HepG2 (cell line): Measurements from ENCODE around the gene NOX3. TPM values are rescaled to one million over a fixed set of nuclear protein-coding genes. Genes with fewer than 3 reads are reported as not detected.

Source experiments
- CCAR2 ChIP-seq: fragments of 200-400 bp; formaldehyde crosslinking; optimal IDR thresholded peaks from 2 replicates; pipeline ENCODE3; 2018; ENCODE audit warnings: low read depth, mild to moderate bottlenecking, low read length, moderate library complexity
- HNRNPH1 ChIP-seq: fragments of 200-400 bp; formaldehyde crosslinking; optimal IDR thresholded peaks from 2 replicates; pipeline ENCODE3; 2017; ENCODE audit warnings: mild to moderate bottlenecking, low read depth, low read length
- MED8 ChIP-seq: sonication (generic); formaldehyde crosslinking; IDR thresholded peaks from 2 replicates; pipeline ENCODE4 v1.8.1; 2023; ENCODE audit warnings: mild to moderate bottlenecking, missing genetic modification reagents; ENCODE audit not compliant: insufficient replicate concordance
- MLLT10 ChIP-seq: sonication (generic); formaldehyde crosslinking; IDR thresholded peaks from 2 replicates; pipeline ENCODE4 v1.4.0; 2020; ENCODE audit warnings: missing genetic modification reagents
- SPEN ChIP-seq: sonication (generic); formaldehyde crosslinking; IDR thresholded peaks from 2 replicates; pipeline ENCODE4 v1.5.1; 2020; ENCODE audit warnings: low read depth, mild to moderate bottlenecking, missing genetic modification reagents
- STAG1 ChIP-seq: sonication (generic); formaldehyde crosslinking; IDR thresholded peaks from 2 replicates; pipeline ENCODE4 v1.4.0; 2020; ENCODE audit warnings: missing genetic modification reagents
- ZFP37 ChIP-seq: sonication (generic); formaldehyde crosslinking; IDR thresholded peaks from 2 replicates; pipeline ENCODE4 v1.4.0; 2020; ENCODE audit warnings: missing genetic modification reagents, borderline replicate concordance
- ZNF577 ChIP-seq: sonication (generic); formaldehyde crosslinking; IDR thresholded peaks from 2 replicates; pipeline ENCODE4 v1.4.0; 2020; ENCODE audit warnings: mild to moderate bottlenecking, low read depth, missing genetic modification reagents, borderline replicate concordance
- ZSCAN9 ChIP-seq: IDR thresholded peaks from 2 replicates; pipeline ENCODE4 v1.6.1; 2016; ENCODE audit warnings: borderline replicate concordance
- polyA plus RNA-seq, 8 experiments: library from polyadenylated mRNA; depleted of rRNA in 3 of 8; stranded (reverse) in 7 of 8; unstranded in 1 of 8; fragments of >200 nt; fragmentation: Illumina TruSeq in 4 of 8; extraction: Trizol in 4 of 8; gene quantifications; 2 replicates each; pipeline versions ENCODE4 v1.2.1 to v1.2.3, GENCODE V29; 2011 to 2016; ENCODE audit warnings: low read depth in 4 of 8, missing spikeins in 1 of 8, mixed read lengths in 1 of 8; ENCODE audit not compliant: insufficient read depth in 1 of 8
- total RNA-seq, 5 experiments: library from RNA; depleted of rRNA; stranded (reverse); fragments of >200 nt; fragmentation: Illumina TruSeq; extraction: Trizol; gene quantifications; 2 replicates each; pipeline ENCODE4 v1.2.3, GENCODE V29; 2016; ENCODE audit warnings: low read depth in 1 of 5
- TF ChIP-seq, protein P1 (sequence below): sonication (generic); formaldehyde crosslinking; IDR thresholded peaks from 2 replicates; pipeline ENCODE4 v1.4.0; 2020; ENCODE audit warnings: mild to moderate bottlenecking, missing genetic modification reagents
- TF ChIP-seq, protein P2 (sequence below): sonication (generic); formaldehyde crosslinking; IDR thresholded peaks from 2 replicates; pipeline ENCODE4 v1.4.0; 2020; ENCODE audit warnings: missing genetic modification reagents
- TF ChIP-seq, protein P3 (sequence below): sonication (generic); formaldehyde crosslinking; conservative IDR thresholded peaks from 2 replicates; pipeline ENCODE4 v1.4.0; 2020; ENCODE audit warnings: missing genetic modification reagents
- TF ChIP-seq, protein P4 (sequence below): sonication (generic); formaldehyde crosslinking; conservative IDR thresholded peaks from 2 replicates; pipeline ENCODE4 v1.4.0; 2020; ENCODE audit warnings: mild to moderate bottlenecking, missing genetic modification reagents, moderate library complexity
- TF ChIP-seq, protein P5 (sequence below): sonication (generic); formaldehyde crosslinking; IDR thresholded peaks from 2 replicates; pipeline ENCODE4 v1.5.1; 2020; ENCODE audit warnings: missing genetic modification reagents, mild to moderate bottlenecking, borderline replicate concordance
- TF ChIP-seq, protein P6 (sequence below): sonication (generic); formaldehyde crosslinking; IDR thresholded peaks from 2 replicates; pipeline ENCODE4 v1.4.0; 2020; ENCODE audit warnings: mild to moderate bottlenecking, missing genetic modification reagents
- TF ChIP-seq, protein P7 (sequence below): sonication (generic); formaldehyde crosslinking; IDR thresholded peaks from 2 replicates; pipeline ENCODE4 v1.8.0; 2022; ENCODE audit warnings: low read depth, missing genetic modification reagents

NOX3 gene
- total and polyA plus RNA-seq, 2 of the 13 experiments (the other 11 are each of a cell fraction or from before 2014, with no cell fraction given): 0.09 to 0.18 TPM

DNA sequence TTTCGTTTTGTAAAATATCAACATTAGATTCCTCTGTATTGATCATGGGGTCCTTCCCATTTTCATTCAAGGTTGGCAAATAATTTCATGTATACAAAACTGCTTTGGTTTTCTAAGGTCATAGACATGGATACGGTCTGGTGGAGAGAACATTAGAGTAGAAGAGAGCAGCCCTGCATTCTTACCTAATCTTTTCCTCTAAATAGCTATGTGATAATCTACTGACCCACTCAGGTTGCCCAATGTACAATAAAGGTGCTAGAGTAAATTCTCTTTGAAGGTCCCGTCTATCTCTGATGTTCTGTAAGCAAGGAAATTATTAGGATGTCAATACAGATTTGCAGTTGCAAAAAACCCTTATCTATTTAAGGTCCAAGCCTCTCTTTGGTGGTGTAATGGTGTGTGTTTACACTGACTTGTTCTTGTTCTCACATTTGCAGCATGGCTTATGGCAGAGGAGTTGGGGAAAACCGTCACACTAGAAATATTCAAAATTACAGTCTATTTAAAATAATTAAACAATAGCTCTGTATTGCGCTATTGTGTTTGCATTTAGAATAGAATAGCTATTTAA lies 31.2 kb upstream of the NOX3 start (continued):
- TF ChIP-seq, protein P1, sequence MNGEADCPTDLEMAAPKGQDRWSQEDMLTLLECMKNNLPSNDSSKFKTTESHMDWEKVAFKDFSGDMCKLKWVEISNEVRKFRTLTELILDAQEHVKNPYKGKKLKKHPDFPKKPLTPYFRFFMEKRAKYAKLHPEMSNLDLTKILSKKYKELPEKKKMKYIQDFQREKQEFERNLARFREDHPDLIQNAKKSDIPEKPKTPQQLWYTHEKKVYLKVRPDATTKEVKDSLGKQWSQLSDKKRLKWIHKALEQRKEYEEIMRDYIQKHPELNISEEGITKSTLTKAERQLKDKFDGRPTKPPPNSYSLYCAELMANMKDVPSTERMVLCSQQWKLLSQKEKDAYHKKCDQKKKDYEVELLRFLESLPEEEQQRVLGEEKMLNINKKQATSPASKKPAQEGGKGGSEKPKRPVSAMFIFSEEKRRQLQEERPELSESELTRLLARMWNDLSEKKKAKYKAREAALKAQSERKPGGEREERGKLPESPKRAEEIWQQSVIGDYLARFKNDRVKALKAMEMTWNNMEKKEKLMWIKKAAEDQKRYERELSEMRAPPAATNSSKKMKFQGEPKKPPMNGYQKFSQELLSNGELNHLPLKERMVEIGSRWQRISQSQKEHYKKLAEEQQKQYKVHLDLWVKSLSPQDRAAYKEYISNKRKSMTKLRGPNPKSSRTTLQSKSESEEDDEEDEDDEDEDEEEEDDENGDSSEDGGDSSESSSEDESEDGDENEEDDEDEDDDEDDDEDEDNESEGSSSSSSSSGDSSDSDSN (CRISPR knock-in tag): no peak
- TF ChIP-seq, protein P2, sequence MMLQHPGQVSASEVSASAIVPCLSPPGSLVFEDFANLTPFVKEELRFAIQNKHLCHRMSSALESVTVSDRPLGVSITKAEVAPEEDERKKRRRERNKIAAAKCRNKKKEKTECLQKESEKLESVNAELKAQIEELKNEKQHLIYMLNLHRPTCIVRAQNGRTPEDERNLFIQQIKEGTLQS (CRISPR knock-in tag): peak; percentile 84
- peak; percentile 59 for TF ChIP-seq STAG1 (CRISPR knock-in tag)
- TF ChIP-seq MED8 (CRISPR knock-in tag): peak; percentile 100
- TF ChIP-seq HNRNPH1: no peak
- TF ChIP-seq CCAR2: no peak
- TF ChIP-seq, protein P3, sequence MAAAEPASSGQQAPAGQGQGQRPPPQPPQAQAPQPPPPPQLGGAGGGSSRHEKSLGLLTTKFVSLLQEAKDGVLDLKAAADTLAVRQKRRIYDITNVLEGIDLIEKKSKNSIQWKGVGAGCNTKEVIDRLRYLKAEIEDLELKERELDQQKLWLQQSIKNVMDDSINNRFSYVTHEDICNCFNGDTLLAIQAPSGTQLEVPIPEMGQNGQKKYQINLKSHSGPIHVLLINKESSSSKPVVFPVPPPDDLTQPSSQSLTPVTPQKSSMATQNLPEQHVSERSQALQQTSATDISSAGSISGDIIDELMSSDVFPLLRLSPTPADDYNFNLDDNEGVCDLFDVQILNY (CRISPR knock-in tag): no peak
- peak; percentile 79; the same call in 1 of the 2 replicates for TF ChIP-seq ZSCAN9 (CRISPR knock-in tag)
- TF ChIP-seq, protein P4, sequence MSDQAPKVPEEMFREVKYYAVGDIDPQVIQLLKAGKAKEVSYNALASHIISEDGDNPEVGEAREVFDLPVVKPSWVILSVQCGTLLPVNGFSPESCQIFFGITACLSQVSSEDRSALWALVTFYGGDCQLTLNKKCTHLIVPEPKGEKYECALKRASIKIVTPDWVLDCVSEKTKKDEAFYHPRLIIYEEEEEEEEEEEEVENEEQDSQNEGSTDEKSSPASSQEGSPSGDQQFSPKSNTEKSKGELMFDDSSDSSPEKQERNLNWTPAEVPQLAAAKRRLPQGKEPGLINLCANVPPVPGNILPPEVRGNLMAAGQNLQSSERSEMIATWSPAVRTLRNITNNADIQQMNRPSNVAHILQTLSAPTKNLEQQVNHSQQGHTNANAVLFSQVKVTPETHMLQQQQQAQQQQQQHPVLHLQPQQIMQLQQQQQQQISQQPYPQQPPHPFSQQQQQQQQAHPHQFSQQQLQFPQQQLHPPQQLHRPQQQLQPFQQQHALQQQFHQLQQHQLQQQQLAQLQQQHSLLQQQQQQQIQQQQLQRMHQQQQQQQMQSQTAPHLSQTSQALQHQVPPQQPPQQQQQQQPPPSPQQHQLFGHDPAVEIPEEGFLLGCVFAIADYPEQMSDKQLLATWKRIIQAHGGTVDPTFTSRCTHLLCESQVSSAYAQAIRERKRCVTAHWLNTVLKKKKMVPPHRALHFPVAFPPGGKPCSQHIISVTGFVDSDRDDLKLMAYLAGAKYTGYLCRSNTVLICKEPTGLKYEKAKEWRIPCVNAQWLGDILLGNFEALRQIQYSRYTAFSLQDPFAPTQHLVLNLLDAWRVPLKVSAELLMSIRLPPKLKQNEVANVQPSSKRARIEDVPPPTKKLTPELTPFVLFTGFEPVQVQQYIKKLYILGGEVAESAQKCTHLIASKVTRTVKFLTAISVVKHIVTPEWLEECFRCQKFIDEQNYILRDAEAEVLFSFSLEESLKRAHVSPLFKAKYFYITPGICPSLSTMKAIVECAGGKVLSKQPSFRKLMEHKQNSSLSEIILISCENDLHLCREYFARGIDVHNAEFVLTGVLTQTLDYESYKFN (CRISPR knock-in tag): peak; percentile 99
- TF ChIP-seq, protein P5, sequence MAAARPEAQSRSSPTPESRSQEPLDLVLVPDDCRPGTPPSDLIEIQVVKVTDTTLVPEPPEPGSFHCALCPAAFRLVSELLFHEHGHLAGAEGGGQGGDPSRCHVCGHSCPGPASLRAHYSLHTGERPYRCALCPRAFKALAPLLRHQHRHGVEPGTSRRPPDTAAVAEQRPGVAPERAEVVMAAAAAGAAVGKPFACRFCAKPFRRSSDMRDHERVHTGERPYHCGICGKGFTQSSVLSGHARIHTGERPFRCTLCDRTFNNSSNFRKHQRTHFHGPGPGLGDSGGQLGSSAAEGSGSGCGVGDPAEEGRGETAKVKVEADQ (CRISPR knock-in tag): peak; percentile 72; the same call in 1 of the 2 replicates
- TF ChIP-seq ZNF577: no peak
- no peak for TF ChIP-seq MLLT10 (CRISPR knock-in tag)
- TF ChIP-seq, protein P6, sequence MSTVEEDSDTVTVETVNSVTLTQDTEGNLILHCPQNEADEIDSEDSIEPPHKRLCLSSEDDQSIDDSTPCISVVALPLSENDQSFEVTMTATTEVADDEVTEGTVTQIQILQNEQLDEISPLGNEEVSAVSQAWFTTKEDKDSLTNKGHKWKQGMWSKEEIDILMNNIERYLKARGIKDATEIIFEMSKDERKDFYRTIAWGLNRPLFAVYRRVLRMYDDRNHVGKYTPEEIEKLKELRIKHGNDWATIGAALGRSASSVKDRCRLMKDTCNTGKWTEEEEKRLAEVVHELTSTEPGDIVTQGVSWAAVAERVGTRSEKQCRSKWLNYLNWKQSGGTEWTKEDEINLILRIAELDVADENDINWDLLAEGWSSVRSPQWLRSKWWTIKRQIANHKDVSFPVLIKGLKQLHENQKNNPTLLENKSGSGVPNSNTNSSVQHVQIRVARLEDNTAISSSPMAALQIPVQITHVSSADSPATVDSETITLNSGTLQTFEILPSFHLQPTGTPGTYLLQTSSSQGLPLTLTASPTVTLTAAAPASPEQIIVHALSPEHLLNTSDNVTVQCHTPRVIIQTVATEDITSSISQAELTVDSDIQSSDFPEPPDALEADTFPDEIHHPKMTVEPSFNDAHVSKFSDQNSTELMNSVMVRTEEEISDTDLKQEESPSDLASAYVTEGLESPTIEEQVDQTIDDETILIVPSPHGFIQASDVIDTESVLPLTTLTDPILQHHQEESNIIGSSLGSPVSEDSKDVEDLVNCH (CRISPR knock-in tag): no peak
- TF ChIP-seq SPEN (CRISPR knock-in tag): no peak
- TF ChIP-seq, protein P7, sequence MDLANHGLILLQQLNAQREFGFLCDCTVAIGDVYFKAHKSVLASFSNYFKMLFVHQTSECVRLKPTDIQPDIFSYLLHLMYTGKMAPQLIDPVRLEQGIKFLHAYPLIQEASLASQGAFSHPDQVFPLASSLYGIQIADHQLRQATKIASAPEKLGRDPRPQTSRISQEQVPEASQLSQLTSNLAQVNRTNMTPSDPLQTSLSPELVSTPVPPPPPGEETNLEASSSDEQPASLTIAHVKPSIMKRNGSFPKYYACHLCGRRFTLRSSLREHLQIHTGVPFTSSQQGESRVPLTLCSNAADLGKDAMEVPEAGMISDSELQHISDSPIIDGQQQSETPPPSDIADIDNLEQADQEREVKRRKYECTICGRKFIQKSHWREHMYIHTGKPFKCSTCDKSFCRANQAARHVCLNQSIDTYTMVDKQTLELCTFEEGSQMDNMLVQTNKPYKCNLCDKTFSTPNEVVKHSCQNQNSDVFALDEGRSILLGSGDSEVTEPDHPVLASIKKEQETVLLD (CRISPR knock-in tag): no peak
- TF ChIP-seq ZFP37 (CRISPR knock-in tag): no peak
